ENCODE data around the gene KIAA0232. TPM values are rescaled to one million over a fixed set of nuclear protein-coding genes. Genes with fewer than 3 reads are reported as not detected.

The KIAA0232 gene
- total and polyA plus RNA-seq, 9 of the 15 experiments (the other 6 are each of a cell fraction or from before 2014, with no cell fraction given): 3.5 to 17.4 (median 13.0) TPM

- TF ChIP-seq HOMEZ (CRISPR knock-in tag; IDR thresholded peaks at IDR 0.05) (peak; percentile 29; the same call in 1 of the 2 replicates), STAT5A (IDR thresholded peaks at IDR 0.05; ENCODE audit: borderline replicate concordance, low read length) (peak; percentile 80), USF1 (CRISPR knock-in tag; IDR thresholded peaks at IDR 0.05) (peak; percentile 86), RHOXF2B (CRISPR knock-in tag; conservative IDR thresholded peaks at IDR 0.05) (no peak), ARID3B (CRISPR knock-in tag; IDR thresholded peaks at IDR 0.05; ENCODE audit: borderline replicate concordance) (no peak), TAL1 (IDR thresholded peaks at IDR 0.05) (peak; percentile 86), IFI16 (CRISPR knock-in tag; IDR thresholded peaks at IDR 0.05) (no peak), NR2C1 (IDR thresholded peaks at IDR 0.05) (no peak), NR2C1 (tag; IDR thresholded peaks at IDR 0.05) (peak; percentile 32; the same call in 1 of the 2 replicates), SMARCE1 (IDR thresholded peaks at IDR 0.05) (peak; percentile 99), ZNF280A (IDR thresholded peaks at IDR 0.05; ENCODE audit: low read depth, partially characterized antibody) (no peak), POLR2AphosphoS2 (IDR thresholded peaks at IDR 0.05; ENCODE audit: low read length) (0 out of 2 replicates have a peak, but pooled peaks have one; percentile 24), ZBTB5 (IDR thresholded peaks at IDR 0.05) (no peak), ZBTB34 (CRISPR knock-in tag; IDR thresholded peaks at IDR 0.05) (no peak), RAD51 (IDR thresholded peaks at IDR 0.05; ENCODE audit: borderline replicate concordance, low read depth) (peak; percentile 67; the same call in 1 of the 2 replicates), TCFL5 (CRISPR knock-in tag; conservative IDR thresholded peaks at IDR 0.05) (no peak), SIRT6 (IDR thresholded peaks at IDR 0.05; ENCODE audit: low read depth, low read length) (no peak), SMARCB1 (IDR thresholded peaks at IDR 0.05; ENCODE audit: insufficient read length, low read depth) (peak; percentile 33), CHCHD3 (CRISPR knock-in tag; IDR thresholded peaks at IDR 0.05) (no peak)
Measured at GRCh38 chr4:6916587-6917460, 134.3 kb downstream of the KIAA0232 start (continued).

All from K562 (cell line).